HG02759 (cell line): ENCODE measurements around the gene BRSK1.

Source experiments
- ATAC-seq: cut with Tn5 transposase; IDR thresholded peaks from one replicate; pipeline ENCODE4 v1.9.1; 2021; ENCODE audit warnings: mild to moderate bottlenecking, moderate library complexity; ENCODE audit not compliant: unreplicated experiment

The BRSK1 gene

DNA sequence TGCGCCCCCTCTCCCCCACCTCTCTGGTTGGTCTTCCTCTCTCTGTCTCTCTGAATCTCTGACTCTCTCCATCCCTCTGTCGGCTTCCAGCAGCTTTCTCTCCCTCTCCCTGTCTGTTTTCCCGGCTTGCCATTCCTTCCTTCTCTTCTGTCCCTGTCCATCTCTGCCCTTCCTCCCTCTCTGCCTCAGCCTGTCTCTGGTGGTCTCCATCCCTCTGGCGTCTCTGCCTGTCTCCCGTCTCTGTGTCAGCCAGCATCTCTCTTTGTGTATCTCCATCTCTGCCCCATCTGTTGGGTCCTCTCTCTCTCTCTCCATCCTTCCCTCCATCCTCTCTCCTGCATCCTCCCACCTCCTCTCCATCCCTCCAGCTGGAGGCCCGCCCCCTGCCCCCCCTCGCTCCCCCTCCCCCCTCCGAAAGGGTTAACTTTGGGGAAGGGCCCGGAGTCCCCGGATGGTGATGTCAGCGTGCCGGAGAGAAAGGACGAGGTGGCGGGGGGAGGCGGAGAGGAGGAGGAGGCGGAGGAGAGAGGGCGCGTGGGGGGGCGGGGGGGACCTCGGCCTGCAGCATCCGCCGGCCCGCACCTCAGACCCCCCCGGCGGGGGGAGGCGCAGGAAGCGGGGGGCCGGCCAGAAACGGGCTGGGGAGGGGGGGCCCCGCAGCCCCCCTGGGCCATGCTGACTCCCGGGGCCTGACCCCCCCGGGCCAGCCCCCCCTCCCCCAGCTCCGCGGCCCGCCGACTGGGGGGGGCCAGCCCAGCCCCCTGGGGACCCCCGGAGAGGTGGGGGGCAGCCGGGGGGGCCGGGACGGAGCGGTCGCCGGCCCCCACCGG, at the start of gene BRSK1:
BRSK1 (plus strand) TSS at position 450 of the 830 bp plus-strand sequence. CDS start 446 bp downstream, outside the sequence.
- ATAC-seq = no peak

DNA sequence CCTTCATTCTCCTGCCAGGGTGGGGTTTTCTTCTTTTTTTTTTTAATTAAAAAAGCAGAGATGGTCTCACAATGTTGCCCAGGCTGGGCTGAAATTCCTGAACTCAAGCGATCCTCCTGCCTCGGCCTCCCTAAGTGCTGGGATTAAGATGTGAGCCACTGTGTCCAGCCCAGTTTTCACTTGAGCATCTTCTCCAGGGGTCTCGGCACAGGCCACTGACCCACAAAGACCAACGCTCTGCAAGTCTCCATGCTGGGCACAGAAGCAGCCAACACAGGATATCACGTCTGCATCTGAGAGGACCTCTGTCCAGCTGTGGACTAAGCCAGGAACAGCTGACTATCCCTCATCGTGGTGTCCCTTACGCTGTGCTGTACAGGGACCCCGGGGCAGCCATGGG, 45.8 kb upstream of the BRSK1 start:
- ATAC-seq = no peak

DNA sequence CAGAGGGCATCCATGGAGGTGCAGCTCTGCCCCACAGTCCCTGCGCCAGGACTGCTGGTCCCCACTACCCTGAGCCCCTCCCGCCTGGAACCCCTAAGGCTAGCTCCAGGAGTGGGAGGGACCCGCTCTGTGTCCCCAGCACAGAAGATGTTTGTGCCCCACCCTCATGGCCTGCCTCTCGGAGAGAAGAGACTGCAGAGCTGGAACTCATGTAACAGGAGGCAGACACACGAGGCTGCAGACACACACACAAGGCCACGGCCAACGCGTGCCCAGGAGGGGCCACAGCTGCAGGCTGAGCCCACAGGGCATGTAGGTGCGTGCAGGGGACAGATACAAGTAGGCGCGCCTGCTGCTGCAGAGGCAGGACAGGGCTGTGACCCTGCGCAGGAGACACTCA, 44.8 kb upstream of the BRSK1 start:
- ATAC-seq = no peak

DNA sequence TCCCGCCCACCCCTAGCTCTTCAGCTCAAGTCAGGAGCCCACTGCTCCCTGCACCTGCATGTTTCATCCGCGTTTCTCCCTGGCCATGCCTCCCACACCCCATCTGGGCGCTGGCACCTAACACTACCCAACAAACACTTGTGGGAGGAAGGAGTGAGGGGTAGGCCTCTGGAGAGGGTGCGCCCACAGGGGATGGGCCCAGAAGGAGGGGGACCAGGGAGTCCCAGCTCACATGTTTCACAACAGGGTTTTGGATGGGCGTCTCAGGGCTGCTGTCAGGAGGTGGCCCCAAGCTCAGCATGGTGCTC, 43.1 kb upstream of the BRSK1 start:
- no peak for ATAC-seq

DNA sequence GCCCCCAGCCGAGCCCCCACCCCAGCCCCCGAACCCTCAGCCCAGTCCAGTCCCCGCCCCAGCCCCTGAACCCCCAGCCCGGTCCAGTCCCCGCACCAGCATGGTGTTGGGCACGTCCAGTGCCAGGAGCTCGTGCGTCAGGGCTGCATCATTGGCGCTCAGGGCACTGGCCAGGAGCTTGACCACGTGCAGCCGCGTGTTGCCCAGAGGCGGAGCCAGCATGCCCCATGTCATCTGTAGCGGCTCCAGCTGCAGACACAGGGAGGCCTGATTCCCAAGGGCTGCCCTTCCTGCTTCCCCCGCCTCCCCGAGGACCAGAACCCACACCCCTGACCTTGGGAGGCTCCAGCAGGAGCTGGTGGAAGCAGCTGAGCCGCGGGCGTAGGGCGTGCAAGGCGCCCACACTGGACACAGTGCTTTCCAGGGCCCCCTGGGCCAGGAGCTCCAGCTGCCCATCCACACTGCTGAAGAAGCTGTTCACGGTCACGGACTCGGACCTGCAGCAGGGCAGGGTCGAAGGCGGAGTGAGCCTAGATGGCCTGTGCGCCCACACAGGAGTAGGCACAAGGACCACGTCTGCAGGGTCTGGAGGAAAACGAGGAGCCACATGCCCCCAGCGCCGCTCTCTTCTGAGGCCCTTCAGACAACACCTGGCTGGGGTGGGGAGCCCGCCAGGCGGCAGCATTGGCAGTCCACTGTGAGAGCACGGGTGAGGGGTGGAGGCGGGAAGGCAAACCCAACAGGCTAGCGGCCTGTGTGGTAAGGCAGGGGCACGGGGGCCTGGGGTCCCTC, 42.5 kb upstream of the BRSK1 start:
- ATAC-seq = no peak

DNA sequence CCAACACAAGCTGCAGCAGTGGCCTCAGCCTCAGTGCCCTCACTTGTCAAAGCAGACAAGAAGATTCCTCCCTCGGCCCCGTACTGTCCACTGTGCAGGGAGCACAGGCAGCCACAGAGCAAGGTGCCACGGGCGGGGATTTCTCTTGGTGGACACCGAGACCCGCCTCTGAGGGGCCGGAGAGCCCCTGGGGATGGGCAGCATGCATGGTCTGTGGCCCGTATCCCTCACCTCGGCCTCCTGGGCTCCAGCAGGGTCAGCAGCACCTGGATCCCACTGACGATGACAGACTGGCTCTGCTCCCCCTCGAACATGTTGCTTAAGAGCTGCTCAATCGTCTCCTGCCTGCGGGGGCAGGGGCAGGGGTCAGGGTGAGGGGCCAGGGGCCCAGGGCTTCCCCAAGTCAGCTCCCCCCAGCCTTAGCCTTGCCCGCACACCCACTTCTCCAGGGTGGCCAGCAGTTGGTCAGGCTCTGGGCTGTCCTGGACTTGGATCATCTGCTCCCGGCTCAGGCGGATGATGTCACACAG, 41.8 kb upstream of the BRSK1 start:
- ATAC-seq = no peak

DNA sequence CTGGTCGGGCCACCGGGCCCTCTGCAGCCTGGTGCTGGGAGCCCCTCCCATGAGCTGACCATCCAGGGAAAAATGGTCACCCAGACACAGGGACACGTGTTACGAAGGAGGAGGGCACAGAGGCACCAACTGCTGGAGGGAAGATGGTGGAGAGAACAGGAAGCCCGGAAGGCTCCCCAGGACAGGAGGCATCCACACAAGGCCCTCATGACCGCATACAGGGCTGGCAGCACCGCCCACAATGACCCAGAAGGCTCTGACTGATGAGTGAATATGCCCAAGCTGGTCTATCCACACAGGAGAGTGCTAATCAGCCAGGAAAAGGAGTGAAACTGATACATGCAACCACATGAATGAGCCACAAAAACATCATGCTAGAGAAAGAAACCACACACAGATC, 41.3 kb upstream of the BRSK1 start:
- no peak for ATAC-seq

DNA sequence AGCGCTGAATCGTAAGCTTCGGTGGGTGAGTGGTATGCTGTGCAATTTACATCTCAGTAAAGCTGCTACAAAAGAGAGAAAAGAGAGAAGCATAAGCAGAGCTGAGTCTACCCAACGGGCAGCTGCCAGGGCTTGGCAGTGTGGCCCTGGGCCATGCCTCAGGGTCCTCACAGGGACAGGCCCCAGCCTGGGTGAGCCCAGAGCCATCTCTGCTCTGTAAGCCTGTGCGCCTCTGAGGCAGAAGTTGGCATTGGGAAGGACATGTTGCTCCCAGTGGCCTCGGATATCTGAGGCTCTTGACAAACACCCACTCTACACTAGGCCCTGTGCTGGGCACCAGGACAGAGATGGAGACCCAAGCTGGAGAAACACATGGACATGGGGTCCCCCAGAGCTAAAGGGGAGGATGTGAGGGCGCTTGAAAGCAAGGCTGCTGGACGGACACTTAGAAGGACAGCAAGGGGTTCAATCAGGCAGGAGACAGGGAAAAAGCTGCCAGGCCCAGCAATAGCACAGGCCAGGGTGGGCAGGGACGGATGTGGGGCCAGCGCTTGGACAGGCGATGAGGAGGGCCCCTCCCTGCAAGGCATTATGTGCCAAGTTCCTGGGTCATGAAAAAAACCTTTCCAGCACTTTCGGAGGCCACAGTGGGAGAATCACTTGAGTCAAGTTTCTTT, 39.7 kb upstream of the BRSK1 start:
- no peak for ATAC-seq

DNA sequence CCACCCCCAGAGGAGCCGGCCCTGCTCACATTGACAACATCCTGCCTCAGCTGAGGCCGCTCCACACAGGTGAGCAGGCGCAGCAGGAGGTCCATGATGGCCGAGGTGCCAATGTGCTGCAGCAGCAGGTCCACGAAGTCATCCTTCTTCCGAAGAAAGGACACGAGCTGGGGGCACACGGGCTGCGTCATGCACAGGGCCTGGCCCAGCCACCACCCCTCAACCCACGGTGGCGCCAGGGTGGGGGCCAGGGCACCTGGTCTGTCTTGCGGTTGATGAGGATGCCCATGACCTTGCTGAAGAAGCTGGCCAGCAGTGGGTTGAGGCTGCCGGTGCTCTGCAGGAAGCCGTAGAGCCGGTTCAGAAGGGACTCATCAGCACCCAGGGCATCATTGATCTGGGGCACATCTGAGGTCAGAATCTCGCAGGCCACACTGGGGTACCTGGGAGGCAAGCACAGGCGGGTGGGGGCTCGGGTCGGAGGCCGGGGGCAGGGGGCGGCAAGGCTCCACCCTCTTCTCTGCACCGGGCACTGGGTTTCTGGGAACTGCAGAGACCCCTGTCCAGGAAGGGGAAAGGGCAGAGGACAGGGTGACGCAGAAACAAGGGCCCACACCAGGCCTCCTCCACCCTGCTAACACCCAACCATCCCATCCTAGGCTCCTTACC, 38.4 kb upstream of the BRSK1 start:
- ATAC-seq = no peak

DNA sequence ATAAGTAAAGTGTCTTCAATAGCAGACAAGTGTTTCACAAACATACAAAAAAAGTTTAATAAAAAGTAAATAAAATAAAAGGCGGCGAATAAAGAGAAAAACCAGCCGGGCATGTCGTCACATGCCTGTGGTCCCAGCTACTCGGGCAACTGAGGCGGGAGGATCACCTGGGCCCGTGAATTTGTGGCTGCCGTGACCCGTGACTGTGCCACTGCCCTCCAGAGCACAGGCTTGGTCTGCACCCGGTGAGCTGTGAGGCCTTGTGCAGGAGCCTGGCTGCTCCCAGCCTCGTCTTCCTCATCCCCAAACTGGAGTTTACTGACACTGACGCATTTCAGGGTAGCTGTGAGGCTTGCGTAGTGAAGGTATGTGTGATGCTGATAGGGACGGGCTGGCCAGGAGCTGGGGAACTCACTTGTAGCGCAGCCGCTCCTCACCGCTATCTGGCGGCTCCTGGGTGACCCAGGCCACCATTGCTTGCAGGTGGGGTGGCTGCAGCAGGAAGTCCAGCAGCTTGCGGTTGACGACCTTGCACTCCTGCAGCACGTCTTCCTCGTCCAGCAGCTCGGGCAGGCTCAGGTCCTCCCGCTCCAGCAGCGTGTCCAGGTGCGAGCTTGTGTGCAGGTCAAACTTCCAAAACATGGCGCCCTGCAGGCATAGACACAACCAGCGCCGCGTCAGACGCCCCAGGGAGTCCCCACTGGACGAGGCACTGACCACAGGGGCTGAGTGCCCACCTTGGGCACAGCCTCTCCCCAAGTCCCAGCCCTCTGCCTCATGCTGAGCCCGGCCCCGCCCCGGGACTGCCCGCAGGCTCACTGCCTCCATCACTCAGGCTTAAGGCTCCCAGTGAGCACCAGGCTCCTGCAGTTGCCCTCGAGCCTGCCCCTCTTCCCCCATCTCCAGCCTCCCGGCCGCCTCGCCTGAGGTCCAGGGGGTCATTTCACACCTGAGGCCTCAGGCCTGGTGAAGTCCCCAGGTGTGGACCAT, 37.0 kb upstream of the BRSK1 start:
- no peak for ATAC-seq

DNA sequence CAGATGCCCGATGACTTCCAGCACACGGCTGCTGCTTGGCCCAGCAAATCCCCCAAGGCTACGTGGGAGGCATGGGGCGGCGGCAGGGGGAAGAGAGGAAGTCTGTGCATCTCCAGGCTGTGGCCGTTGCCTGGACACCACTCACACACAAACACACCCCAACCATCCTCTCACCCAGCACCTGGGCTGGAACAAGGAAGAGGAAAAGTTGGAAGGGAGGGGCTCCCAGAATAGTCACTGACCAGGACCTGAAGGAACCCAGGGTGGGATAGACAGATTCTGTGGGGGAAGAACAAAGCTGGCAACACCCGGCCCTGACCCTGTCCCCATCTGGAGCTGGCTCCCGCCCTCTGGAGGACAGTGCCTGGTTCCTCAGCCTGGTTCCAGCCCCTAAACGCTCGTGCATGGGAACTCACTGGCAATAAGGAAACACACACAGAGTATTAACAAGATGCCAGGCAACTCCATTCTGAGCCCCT, 36.1 kb upstream of the BRSK1 start:
- ATAC-seq = no peak

DNA sequence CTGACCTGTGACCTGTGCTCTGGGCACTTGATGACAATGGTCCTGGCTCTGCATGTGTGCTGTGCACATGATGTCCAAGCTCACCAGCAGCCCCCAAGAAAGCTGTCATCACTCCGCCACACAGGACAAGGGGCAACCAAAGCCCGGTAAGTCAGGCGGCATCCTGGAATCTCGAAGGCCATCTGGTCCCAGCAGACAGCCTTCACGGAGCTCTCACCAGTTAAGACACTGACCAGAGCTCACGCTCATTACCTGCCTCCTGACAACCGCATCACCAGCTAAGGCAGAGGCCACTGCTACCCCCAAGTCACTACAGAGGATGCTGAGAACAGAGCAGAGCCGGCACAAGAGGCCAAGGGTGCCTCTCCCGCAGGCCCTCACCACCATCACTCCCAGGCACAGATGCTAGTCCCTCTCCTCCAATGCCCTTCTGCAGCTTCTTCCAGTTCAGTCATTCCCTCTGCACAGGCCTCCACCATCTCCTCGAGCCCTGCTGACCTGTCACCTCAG, 35.6 kb upstream of the BRSK1 start:
- no peak for ATAC-seq

DNA sequence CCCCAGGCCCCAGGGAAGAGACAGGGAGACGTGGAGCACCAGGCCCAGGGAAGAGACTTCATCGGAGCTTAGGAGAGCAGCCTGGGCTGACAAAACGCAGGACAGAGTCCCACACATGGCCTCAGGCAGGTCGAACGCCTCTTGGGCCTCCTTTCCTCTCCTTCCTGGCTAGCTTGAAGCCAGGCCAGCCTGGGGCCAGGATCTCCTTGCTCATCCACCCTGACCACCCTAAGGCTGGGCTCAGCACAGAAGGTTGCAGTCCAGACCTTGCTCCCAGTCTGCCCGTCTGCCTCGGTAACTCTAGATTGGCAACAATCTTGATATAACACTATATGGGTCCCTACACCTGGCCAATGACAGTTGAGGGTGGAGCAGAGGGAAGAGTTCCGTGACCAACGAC, 35.1 kb upstream of the BRSK1 start:
- no peak for ATAC-seq

DNA sequence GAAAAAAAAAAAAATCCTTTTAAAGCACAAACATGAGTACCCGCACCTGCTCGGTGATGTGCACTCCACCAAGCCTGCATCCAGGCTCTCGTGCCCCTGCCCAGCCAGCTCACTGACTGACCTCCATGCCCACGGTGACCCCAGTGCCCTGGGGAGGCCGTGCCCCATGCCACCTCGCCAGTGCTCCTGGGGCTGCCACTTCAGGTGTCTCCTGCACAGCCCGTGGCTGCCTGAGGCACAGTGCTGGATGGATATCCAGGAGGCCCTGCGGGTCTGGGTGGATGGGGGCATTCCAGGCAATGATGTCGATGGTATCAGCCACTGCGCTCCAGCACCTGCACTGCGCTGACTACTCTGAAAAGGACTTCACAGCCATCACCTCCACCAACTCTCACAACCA, 34.0 kb upstream of the BRSK1 start:
- ATAC-seq = no peak

DNA sequence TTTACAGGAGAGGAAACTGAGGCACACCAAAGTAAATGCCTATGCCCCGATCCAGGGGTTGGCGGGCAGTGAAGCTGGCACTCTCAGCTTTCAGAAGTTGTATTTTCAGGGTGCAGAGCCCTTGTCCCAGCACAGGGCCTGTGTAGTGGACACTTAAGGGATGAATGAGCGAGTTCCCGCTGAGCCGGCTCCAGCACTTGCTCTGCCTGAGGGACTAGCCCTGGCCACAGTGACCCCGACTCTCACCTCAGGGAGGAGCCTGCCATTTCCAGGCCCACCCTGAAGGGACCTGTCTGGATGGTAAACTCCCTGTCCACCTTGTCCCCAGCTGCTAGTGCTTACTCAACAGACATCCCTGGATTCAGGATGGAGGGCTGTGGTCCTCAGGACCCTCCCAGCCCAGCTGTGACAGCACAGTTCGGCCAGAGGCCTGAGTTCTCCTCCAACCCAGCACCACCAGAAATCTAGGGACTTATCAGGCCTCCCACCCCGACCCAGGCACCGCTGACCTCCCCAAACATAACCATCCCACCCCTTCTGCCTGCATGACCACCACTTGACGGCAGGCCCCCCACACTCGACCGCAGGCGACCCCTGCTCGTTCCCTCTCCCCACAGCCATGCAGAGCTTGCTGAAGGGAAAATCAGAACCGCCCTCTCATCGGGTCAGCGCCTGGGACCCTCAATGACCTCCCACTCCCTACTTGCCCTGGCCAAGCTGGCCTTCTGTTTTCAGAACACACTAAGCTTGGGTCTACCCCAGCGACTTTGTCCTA, 33.3 kb upstream of the BRSK1 start:
- ATAC-seq = no peak

DNA sequence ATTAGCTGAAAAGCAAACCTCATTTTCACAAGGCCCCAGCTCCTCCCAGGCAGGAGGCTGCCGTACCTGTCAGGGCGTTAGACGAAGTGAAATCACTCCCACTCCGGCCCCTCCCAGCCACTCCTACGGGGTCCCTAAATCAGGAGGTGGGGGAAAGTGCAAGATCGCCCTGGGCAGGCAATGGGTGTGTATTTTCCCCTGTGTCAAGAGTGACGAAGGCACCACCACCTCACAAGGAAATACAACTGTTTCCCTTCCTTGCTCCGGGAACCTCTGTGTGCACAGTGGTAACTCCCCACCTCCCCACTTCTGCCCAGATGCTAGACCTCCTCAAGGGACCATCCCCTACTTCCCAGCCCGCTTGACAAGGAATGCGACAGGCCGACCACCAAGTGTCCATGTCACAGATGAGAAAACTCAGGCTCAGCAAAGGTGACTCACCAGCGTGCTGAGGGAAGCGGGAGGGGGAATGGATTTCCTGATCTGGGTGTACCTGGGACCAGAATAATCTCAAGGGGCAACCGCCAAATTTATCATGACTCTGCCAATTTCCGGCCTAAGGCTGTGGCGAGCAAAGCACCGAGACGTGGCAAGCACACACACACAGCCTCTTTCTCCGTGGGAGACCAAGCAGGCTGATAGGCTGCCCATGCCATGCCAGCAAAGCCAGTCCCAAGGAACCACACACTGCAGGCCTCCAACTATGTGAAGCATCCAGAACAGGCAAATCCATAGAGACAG, 32.3 kb upstream of the BRSK1 start:
- ATAC-seq = no peak

DNA sequence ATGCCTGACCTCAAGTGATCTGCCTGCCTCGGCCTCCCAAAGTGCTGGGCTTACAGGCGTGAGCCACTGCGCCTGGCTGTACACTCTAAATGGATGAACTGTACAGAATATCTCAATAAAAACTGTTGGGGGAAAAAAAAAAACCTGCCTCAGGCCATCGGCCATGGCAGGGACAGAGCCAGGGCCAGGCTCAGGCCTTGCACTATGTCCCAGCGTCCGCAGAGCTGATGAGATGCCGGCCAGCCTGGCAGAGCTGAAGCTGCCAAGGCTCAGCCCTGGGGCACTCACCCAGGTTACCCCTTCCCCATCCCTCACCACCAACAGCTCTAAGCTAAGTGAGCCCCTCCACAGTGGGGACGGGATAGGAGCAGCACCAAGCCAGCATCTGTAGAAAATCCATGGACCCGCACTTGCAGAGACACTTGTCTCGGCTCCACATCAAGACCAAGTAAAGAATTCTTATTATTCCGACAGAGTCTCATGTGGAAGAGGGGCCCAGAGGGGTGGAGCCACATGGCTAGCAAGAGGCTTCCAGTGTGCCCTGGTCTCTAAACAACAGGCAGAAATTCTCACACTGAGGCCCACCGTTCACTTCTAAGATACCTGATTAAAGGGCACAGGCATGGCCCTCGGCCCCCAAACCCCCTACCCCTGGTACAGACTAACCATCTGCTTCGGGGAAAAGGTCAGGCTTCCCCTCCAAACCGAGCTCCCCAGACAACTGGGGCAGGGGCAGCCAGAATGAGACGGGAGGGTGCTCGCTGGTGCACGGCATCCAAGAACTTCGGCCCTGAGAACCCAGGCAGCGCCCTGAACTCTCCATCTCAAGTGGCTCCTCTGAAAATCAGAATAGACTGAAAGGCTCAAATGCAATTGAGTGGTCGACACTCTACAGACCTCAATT, 30.8 kb upstream of the BRSK1 start:
- ATAC-seq = no peak
